T47D (cell line): ENCODE measurements around the gene FGFRL1.

ENCODE experiments used
- DNase-seq, 2 experiments: peaks; one replicate each; pipeline versions ENCODE4 v3.0.0 to v3.0.0-alpha.2; 2011 to 2012; ENCODE audit warnings: low read depth in 1 of 2, low spot score in 1 of 2
- JUND ChIP-seq: IDR thresholded peaks from 2 replicates; pipeline ENCODE4 v1.6.1; 2012; ENCODE audit warnings: low read depth
- in situ Hi-C: cut with HindIII; loops from 2 replicates; pipeline ENCODE4 v1.10.0; 2016; ENCODE audit warnings: low sequenced_read_pairs, low pct_unique_long_range_greater_than_20kb

Gene FGFRL1

GRCh38 chr4:1055721-1056590 lies 44.5 kb downstream of the FGFRL1 start:
- in situ Hi-C loops: no loop called here
- no peak for TF ChIP-seq JUND
- DNase-seq: no peak

- in situ Hi-C loops: no loop called here
- DNase-seq: no peak
- TF ChIP-seq JUND: no peak
Observed at GRCh38 chr4:1056671-1057402, 45.4 kb downstream of the FGFRL1 start.

GRCh38 chr4:1057403-1057745 lies 45.9 kb downstream of the FGFRL1 start:
- DNase-seq: no peak
- in situ Hi-C loops: no loop called here
- no peak for TF ChIP-seq JUND

- in situ Hi-C loops: no loop called here
- no peak for DNase-seq
- no peak for TF ChIP-seq JUND
Observed at GRCh38 chr4:1058198-1058996, 47.0 kb downstream of the FGFRL1 start.

GRCh38 chr4:1058997-1059665 lies 47.7 kb downstream of the FGFRL1 start:
- TF ChIP-seq JUND: no peak
- no peak for DNase-seq
- in situ Hi-C loops: no loop called here

- in situ Hi-C loops: no loop called here
- TF ChIP-seq JUND: no peak
- DNase-seq: no peak
Observed at GRCh38 chr4:1060121-1060520, 48.7 kb downstream of the FGFRL1 start.

- no peak for TF ChIP-seq JUND
- DNase-seq: no peak
- in situ Hi-C loops: no loop called here
Observed at GRCh38 chr4:1060621-1061020, 49.2 kb downstream of the FGFRL1 start.

- no peak for TF ChIP-seq JUND
- DNase-seq: no peak
- in situ Hi-C loops: no loop called here
Observed at GRCh38 chr4:1061056-1061700, 49.8 kb downstream of the FGFRL1 start.

- DNase-seq: no peak
- in situ Hi-C loops: no loop called here
- TF ChIP-seq JUND: no peak
Observed at GRCh38 chr4:1061760-1062159, 50.3 kb downstream of the FGFRL1 start.

- TF ChIP-seq JUND: no peak
- in situ Hi-C loops: no loop called here
- no peak for DNase-seq
Observed at GRCh38 chr4:1062419-1062818, 51.0 kb downstream of the FGFRL1 start.

GRCh38 chr4:1065732-1066131 lies 54.3 kb downstream of the FGFRL1 start:
- DNase-seq: no peak
- in situ Hi-C loops: no loop called here
- no peak for TF ChIP-seq JUND

GRCh38 chr4:1069394-1069793 lies 58.0 kb downstream of the FGFRL1 start:
- TF ChIP-seq JUND: no peak
- DNase-seq: no peak
- in situ Hi-C loops: no loop called here
